ENCODE measurements around the gene STAG1. TPM values are rescaled to one million over a fixed set of nuclear protein-coding genes. Genes with fewer than 3 reads are reported as not detected.
"Not testable (repeated sequence)": the region's sequence is repeated elsewhere in the genome, so short reads cannot be mapped to it uniquely, and the experiment has no call there.

Gene STAG1
- total RNA-seq, 2 donors from 2014 or later, result 26.8 to 56.4 TPM

DNA sequence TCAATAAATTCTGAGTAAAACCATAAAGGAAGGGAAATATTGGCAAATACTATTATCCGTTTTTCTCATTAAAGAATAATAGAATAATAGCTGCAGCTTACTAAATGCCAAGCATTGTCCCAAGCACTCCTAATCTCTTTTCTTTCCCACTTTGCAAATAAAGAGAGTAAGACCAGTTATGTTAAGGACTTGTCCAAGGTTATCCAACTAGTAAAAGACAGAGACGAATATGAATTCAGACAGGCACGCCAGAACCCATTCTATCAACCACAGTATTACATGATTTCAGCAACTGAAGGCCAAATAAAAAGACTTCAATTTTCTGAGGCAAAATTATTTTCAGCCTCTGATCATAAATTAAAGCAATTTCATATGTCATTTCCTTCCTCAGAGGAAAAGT lies 235.5 kb downstream of the STAG1 start:
- no peaks in the 10 kb centered on the region for H3K9me3 ChIP-seq
- no peak for ATAC-seq (ENCODE audit: insufficient number of reproducible peaks, low FRiP score, low read depth)
- peaks cover 12 to 17% of the 10 kb centered on the region in 2 donors for H3K4me1 ChIP-seq (ENCODE audit: control insufficient read depth in 1 of 2, low read depth in 2 of 2)
- H3K27me3 ChIP-seq (replicated peaks; ENCODE audit: insufficient read depth), result no peaks in the 10 kb centered on the region
- no peak overlapping the region for H3K4me3 ChIP-seq
- no peak for TF ChIP-seq CTCF (IDR thresholded peaks at IDR 0.05)
- no peak for DNase-seq (ENCODE audit: low spot score)
- H3K27ac ChIP-seq, result no peak overlapping the region
- H3K36me3 ChIP-seq, result no peaks in the 10 kb centered on the region

DNA sequence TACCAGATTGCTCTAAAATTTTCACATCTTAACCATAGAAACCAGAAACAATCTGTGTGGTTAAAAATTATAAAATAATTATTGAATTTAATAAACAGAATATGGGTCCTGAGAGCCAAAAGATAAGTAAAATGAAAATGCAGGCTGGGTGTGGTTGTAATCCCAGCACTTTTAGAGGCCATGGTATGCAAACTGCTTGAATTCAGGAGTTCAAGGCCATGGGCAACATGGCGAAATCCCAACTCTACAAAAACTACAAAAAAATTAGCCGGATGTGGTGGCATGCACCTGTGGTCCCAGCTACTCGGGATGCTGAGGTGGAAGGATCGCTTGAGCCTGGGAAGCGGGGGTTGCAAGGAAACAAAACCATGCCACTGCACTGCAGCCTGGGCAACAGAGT lies 236.1 kb downstream of the STAG1 start:
- Histone ChIP-seq H3K27me3 (replicated peaks; ENCODE audit: insufficient read depth) (no peaks in the 10 kb centered on the region), H3K9me3 (no peaks in the 10 kb centered on the region), H3K4me1 (ENCODE audit: control insufficient read depth in 1 of 2, low read depth in 2 of 2) (peaks cover 12 to 17% of the 10 kb centered on the region in 2 donors), H3K27ac (no peak overlapping the region), H3K36me3 (no peaks in the 10 kb centered on the region), H3K4me3 (no peak overlapping the region)
- DNase-seq (ENCODE audit: low spot score), result no peak
- no peak for ATAC-seq (ENCODE audit: insufficient number of reproducible peaks, low FRiP score, low read depth)
- TF ChIP-seq CTCF (IDR thresholded peaks at IDR 0.05), result no peak

DNA sequence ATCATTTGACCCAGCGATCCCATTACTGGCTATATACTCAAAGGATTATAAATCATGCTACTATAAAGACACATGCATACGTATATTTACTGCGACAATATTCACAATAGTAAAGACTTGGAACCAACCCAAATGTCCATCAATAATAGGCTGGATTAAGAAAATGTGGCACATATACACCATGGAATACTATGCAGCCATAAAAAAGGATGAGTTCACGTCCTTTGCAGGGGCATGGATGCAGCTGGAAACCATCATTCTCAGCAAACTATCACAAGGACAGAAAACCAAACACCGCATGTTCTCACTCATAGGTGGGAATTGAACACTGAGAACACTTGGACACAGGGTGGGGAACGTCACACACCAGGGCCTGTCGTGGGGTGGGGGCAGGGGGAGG lies 237.6 kb downstream of the STAG1 start:
- H3K27me3 ChIP-seq (replicated peaks; ENCODE audit: insufficient read depth); H3K27ac ChIP-seq; H3K4me3 ChIP-seq; DNase-seq (ENCODE audit: low spot score); H3K9me3 ChIP-seq; ATAC-seq (ENCODE audit: insufficient number of reproducible peaks, low FRiP score, low read depth); H3K36me3 ChIP-seq: not testable (repeated sequence)
- H3K4me1 ChIP-seq (ENCODE audit: control insufficient read depth in 1 of 2, low read depth in 2 of 2), result peaks cover 12 to 17% of the 10 kb centered on the region in 2 donors

GRCh38 chr3:136513367-136513766 lies 238.8 kb downstream of the STAG1 start:
- H3K27ac ChIP-seq, result no peak overlapping the region
- TF ChIP-seq CTCF (IDR thresholded peaks at IDR 0.05), result no peak
- no peaks in the 10 kb centered on the region for H3K27me3 ChIP-seq (replicated peaks; ENCODE audit: insufficient read depth)
- no peak overlapping the region for H3K4me3 ChIP-seq
- no peak for DNase-seq (ENCODE audit: low spot score)
- ATAC-seq (ENCODE audit: insufficient number of reproducible peaks, low FRiP score, low read depth), result no peak
- peaks cover 12 to 17% of the 10 kb centered on the region in 2 donors for H3K4me1 ChIP-seq (ENCODE audit: control insufficient read depth in 1 of 2, low read depth in 2 of 2)
- H3K36me3 ChIP-seq, result no peaks in the 10 kb centered on the region
- no peaks in the 10 kb centered on the region for H3K9me3 ChIP-seq

DNA sequence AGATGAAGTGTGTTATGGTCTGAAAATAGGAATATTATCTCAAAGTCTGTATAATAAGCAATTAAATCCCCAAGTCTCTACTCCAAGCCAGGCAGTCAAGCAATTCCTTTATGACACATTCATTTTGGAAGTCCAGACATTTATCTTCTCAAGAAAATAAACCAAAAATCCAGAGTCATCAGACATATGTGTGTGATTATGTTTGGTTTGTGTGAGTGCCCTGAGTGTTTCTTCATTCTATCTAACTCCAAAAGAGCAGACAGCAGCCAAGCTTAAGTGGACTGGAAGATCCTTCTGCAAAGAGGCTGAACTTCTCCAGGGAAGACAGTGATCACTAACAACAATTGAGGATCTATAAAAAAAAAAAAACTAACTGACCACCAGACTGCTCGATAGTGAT lies 239.8 kb downstream of the STAG1 start:
- H3K27ac ChIP-seq, result no peak overlapping the region
- TF ChIP-seq CTCF (IDR thresholded peaks at IDR 0.05), result no peak
- no peak for DNase-seq (ENCODE audit: low spot score)

DNA sequence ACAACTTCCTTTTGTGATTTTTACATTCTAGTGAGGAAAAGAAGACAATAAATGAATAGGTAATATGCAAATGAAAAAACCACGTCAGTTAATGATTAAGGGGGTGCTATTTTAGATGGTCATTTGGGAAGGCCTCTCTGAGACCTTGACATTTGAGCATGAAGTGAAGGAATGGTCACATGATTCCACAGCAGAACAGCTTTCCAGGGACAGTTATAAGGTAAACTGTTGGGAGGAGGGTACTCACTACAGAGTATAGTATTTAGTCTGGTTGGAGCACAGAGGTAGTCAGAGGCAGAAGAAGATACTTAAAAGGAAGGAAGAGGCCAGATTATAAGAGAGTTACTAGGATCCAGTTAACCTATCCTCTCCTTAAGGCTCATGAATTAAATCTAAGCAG lies 246.5 kb downstream of the STAG1 start:
- Histone ChIP-seq H3K27ac (no peak overlapping the region), H3K36me3 (peaks cover 4% of the 10 kb centered on the region), H3K4me3 (no peak overlapping the region), H3K4me1 (ENCODE audit: control insufficient read depth in 1 of 2, low read depth in 2 of 2) (no peaks in the 10 kb centered on the region), H3K27me3 (replicated peaks; ENCODE audit: insufficient read depth) (no peaks in the 10 kb centered on the region), H3K9me3 (no peaks in the 10 kb centered on the region)
- ATAC-seq (ENCODE audit: insufficient number of reproducible peaks, low FRiP score, low read depth), result no peak
- no peak for DNase-seq (ENCODE audit: low spot score)
- TF ChIP-seq CTCF (IDR thresholded peaks at IDR 0.05), result no peak

More for the DNA sequence above, 239.8 kb downstream of the STAG1 start:
- Histone ChIP-seq H3K36me3 (no peaks in the 10 kb centered on the region), H3K9me3 (no peaks in the 10 kb centered on the region), H3K4me3 (no peak overlapping the region), H3K4me1 (ENCODE audit: control insufficient read depth in 1 of 2, low read depth in 2 of 2) (peaks cover 12 to 17% of the 10 kb centered on the region in 2 donors), H3K27me3 (replicated peaks; ENCODE audit: insufficient read depth) (no peaks in the 10 kb centered on the region)
- no peak for ATAC-seq (ENCODE audit: insufficient number of reproducible peaks, low FRiP score, low read depth)
